GM18519 (cell line): ENCODE results near the gene GUCY2C.
A peak's percentile ranks its signal among the peaks of the same experiment; 100 is the strongest.

ENCODE experiments used
- ATAC-seq: cut with Tn5 transposase; IDR thresholded peaks from one replicate; pipeline ENCODE4 v1.9.1; 2021; ENCODE audit warnings: mild to moderate bottlenecking, moderate library complexity; ENCODE audit not compliant: unreplicated experiment, low FRiP score

GUCY2C gene

GRCh38 chr12:14629832-14630710, 66.3 kb downstream of the GUCY2C start:
- ATAC-seq, result peak; percentile 84

GRCh38 chr12:14628771-14629170, 67.6 kb downstream of the GUCY2C start:
- ATAC-seq, result no peak

GRCh38 chr12:14621826-14622225, 74.6 kb downstream of the GUCY2C start:
- peak; percentile 88 for ATAC-seq

GRCh38 chr12:14619741-14620501, 76.5 kb downstream of the GUCY2C start:
- no peak for ATAC-seq

- ATAC-seq, result no peak
Observed at GRCh38 chr12:14618983-14619382, 77.4 kb downstream of the GUCY2C start.

- ATAC-seq, result peak; percentile 48
Observed at GRCh38 chr12:14614704-14615121, 81.7 kb downstream of the GUCY2C start.

- peak; percentile 91 for ATAC-seq
Observed at GRCh38 chr12:14613718-14614117, 82.7 kb downstream of the GUCY2C start.

- no peak for ATAC-seq
Observed at GRCh38 chr12:14612898-14613445, 83.4 kb downstream of the GUCY2C start.

- ATAC-seq, result no peak
Observed at GRCh38 chr12:14612250-14612649, 84.1 kb downstream of the GUCY2C start.

- no peak for ATAC-seq
Observed at GRCh38 chr12:14611640-14612203, 84.7 kb downstream of the GUCY2C start.

GRCh38 chr12:14607568-14607967, 88.8 kb downstream of the GUCY2C start:
- ATAC-seq, result no peak

GRCh38 chr12:14605401-14605989, 90.9 kb downstream of the GUCY2C start:
- ATAC-seq, result no peak

- ATAC-seq, result no peak
Observed at GRCh38 chr12:14601692-14602478, 94.5 kb downstream of the GUCY2C start.

GRCh38 chr12:14597480-14597879, 98.9 kb downstream of the GUCY2C start:
- ATAC-seq, result no peak

GRCh38 chr12:14591719-14592118, 104.7 kb downstream of the GUCY2C start:
- no peak for ATAC-seq

- ATAC-seq, result no peak
Observed at GRCh38 chr12:14589169-14590004, 107.0 kb downstream of the GUCY2C start.

GRCh38 chr12:14588571-14588970, 107.8 kb downstream of the GUCY2C start:
- no peak for ATAC-seq

GRCh38 chr12:14578646-14579045, 117.8 kb downstream of the GUCY2C start:
- no peak for ATAC-seq

GRCh38 chr12:14577344-14577743, 119.1 kb downstream of the GUCY2C start:
- ATAC-seq, result peak; percentile 73
